RWPE2 (cell line): Measurements from ENCODE around the gene SMC4.

ENCODE experiments used
- ATAC-seq: fragments of 200-7000 bp; cut with Tn5 transposase; 3 replicates; pipeline ENCODE4 v1.9.1; 2021; ENCODE audit warnings: low read depth
- DNase-seq: peaks from one replicate; pipeline ENCODE4 v3.0.0-alpha.2; 2020; ENCODE audit warnings: low spot score
- H3K27ac ChIP-seq: fragments of 450-650 bp; 2 replicates; pipeline ENCODE4 v1.5.1; 2017; ENCODE audit warnings: mild to moderate bottlenecking; ENCODE audit not compliant: poor library complexity, severe bottlenecking
- H3K27me3 ChIP-seq: fragments of 250-450 bp; sonication (Bioruptor Pico); 2 replicates; pipeline ENCODE4 v1.5.1; 2021; ENCODE audit warnings: mild to moderate bottlenecking, moderate library complexity; ENCODE audit not compliant: insufficient read depth, poor library complexity, severe bottlenecking
- H3K36me3 ChIP-seq: fragments of 250-450 bp; sonication (Bioruptor Pico); 2 replicates; pipeline ENCODE4 v1.5.1; 2020; ENCODE audit warnings: low read depth, mild to moderate bottlenecking, moderate library complexity
- H3K4me1 ChIP-seq: fragments of 250-450 bp; sonication (Bioruptor Pico); 2 replicates; pipeline ENCODE4 v1.5.1; 2021; ENCODE audit warnings: mild to moderate bottlenecking, moderate library complexity; ENCODE audit not compliant: insufficient read depth, poor library complexity, severe bottlenecking
- H3K4me3 ChIP-seq: fragments of 250-450 bp; sonication (Bioruptor Pico); 2 replicates; pipeline ENCODE4 v1.5.1; 2021; ENCODE audit warnings: mild to moderate bottlenecking, moderate library complexity; ENCODE audit not compliant: severe bottlenecking
- H3K9me3 ChIP-seq: fragments of 250-450 bp; sonication (Bioruptor Pico); 2 replicates; pipeline ENCODE4 v1.5.1; 2021; ENCODE audit warnings: mild to moderate bottlenecking, moderate library complexity; ENCODE audit not compliant: severe bottlenecking
- TF ChIP-seq, protein P1 (sequence below): fragments of 450-650 bp; IDR thresholded peaks from one replicate; pipeline ENCODE4 v1.5.1; 2017; ENCODE audit warnings: mild to moderate bottlenecking, moderate library complexity; ENCODE audit not compliant: poor library complexity, severe bottlenecking

The SMC4 gene

DNA sequence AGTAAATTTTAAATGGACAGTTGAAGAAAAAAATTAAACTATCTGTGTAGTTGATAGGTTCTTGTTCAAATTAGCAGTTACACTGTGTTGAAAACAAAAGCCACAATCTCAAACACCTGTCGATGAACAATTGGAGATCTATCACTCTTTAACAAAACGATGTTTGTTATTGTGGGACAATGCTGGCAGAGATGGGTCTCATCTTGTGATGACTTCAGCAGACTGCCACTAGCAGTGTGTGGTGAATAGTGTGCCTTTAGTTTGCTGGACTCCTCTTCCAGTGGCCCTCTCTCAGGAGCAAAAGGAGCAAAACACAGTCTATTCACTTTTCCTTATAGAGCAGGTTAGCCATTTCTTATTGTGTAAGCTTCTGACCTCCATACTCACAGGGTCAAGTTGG is 64.9 kb downstream of the SMC4 start:
- Histone ChIP-seq H3K27ac (no peak overlapping the region), H3K4me1 (no peaks in the 10 kb centered on the region), H3K27me3 (no peaks in the 10 kb centered on the region), H3K9me3 (no peaks in the 10 kb centered on the region), H3K36me3 (no peaks in the 10 kb centered on the region), H3K4me3 (no peak overlapping the region)
- ATAC-seq (no peak), DNase-seq (no peak)
- TF ChIP-seq, protein P1, sequence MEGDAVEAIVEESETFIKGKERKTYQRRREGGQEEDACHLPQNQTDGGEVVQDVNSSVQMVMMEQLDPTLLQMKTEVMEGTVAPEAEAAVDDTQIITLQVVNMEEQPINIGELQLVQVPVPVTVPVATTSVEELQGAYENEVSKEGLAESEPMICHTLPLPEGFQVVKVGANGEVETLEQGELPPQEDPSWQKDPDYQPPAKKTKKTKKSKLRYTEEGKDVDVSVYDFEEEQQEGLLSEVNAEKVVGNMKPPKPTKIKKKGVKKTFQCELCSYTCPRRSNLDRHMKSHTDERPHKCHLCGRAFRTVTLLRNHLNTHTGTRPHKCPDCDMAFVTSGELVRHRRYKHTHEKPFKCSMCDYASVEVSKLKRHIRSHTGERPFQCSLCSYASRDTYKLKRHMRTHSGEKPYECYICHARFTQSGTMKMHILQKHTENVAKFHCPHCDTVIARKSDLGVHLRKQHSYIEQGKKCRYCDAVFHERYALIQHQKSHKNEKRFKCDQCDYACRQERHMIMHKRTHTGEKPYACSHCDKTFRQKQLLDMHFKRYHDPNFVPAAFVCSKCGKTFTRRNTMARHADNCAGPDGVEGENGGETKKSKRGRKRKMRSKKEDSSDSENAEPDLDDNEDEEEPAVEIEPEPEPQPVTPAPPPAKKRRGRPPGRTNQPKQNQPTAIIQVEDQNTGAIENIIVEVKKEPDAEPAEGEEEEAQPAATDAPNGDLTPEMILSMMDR = no peak

DNA sequence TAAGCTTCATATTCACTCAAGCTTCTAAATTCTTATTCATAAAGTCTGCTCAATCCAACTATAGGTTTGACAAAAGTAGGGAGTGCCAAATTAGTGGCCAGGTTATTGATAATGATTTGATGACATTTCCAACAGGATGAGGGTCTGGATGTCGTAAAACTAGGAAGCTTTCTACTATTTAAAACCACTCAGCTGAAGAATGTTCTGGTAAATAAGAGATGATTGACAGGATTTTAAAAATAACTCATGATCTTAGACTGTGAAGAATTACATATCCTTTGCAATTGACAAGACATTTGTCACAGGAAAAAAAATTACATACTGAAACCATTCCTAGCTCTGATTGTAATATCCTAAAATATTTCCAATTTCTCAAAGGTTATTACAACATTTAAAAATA is 65.5 kb downstream of the SMC4 start:
- no peak for DNase-seq
- no peak overlapping the region for H3K4me3 ChIP-seq
- TF ChIP-seq, protein P1 = no peak
- H3K27ac ChIP-seq = no peak overlapping the region
- peaks cover 1% of the 10 kb centered on the region for H3K9me3 ChIP-seq
- H3K4me1 ChIP-seq = no peaks in the 10 kb centered on the region
- no peaks in the 10 kb centered on the region for H3K27me3 ChIP-seq
- no peaks in the 10 kb centered on the region for H3K36me3 ChIP-seq
- ATAC-seq = no peak

DNA sequence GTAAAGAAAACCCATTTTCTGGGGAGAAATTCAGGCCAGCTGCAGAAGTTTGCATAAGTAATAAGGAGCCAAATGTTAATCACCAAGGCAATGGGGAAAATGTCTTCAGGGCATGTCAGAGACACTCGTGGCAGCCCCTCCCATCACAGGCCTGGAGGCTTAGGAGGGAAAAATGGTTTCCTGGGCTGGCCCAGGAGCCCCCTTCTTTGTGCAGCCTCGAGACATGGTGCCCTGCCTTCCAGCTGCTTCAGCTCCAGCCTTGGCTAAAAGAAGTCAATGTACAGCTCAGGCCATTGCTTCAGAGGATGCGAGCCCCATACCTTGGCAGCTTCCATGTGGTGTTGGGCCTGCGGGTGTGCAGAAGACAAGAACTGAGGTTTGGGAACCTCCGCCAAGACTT is 70.7 kb downstream of the SMC4 start:
- DNase-seq = no peak
- Histone ChIP-seq H3K36me3 (no peaks in the 10 kb centered on the region), H3K4me1 (peaks cover 10% of the 10 kb centered on the region), H3K27me3 (no peaks in the 10 kb centered on the region), H3K27ac (no peak overlapping the region), H3K9me3 (peaks cover 7% of the 10 kb centered on the region), H3K4me3 (no peak overlapping the region)
- ATAC-seq = no peak
- TF ChIP-seq, protein P1 = no peak

DNA sequence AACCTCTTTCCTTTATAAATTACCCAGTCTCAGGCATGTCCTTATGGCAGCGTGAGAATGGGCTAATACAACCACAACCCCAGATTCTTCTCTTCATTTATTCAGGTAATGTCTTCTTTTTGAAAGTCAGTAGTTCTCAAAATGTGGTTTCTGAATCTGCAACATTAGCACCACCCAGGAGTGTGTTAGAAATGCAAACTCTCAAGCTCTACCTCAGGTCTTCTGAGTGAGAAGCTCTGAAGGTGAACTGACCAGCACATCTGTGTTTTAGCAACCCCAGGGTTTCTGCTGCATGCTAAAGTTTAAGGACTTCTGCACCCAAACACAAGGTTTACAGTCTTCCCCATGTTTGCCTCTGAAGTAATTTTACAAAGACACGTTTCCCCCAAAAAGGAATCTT is 72.4 kb downstream of the SMC4 start:
- H3K27me3 ChIP-seq = no peaks in the 10 kb centered on the region

DNA sequence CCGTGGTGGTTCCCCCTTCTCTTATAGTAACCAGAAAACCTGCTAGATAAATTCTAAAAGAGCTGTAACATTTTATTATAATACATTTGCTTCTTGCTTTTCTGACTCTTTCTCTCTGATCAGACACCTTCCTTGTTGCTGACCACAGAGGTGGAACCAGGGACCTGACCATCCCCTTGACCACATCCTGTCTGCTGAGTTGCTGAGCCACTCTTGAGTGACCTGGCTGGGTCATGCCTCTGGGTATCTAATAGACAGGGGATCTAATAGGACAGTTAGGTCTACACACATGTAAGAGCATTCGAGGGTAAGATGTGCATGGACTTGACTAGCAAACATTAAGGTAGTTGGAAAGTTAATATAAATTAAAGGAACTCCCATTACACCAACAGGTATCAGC is 72.9 kb downstream of the SMC4 start:
- Histone ChIP-seq H3K4me3 (no peak overlapping the region), H3K27me3 (no peaks in the 10 kb centered on the region), H3K4me1 (peaks cover 10% of the 10 kb centered on the region), H3K36me3 (no peaks in the 10 kb centered on the region), H3K9me3 (peaks cover 7% of the 10 kb centered on the region), H3K27ac (no peak overlapping the region)
- DNase-seq (no peak), ATAC-seq (no peak)
- TF ChIP-seq, protein P1 = no peak

More for the DNA sequence above, 72.4 kb downstream of the SMC4 start:
- H3K36me3 ChIP-seq = no peaks in the 10 kb centered on the region
- DNase-seq (no peak), ATAC-seq (no peak)
- no peak overlapping the region for H3K4me3 ChIP-seq
- TF ChIP-seq, protein P1 = no peak
- no peak overlapping the region for H3K27ac ChIP-seq
- peaks cover 7% of the 10 kb centered on the region for H3K9me3 ChIP-seq
- H3K4me1 ChIP-seq = peaks cover 10% of the 10 kb centered on the region
